K562 (cell line): ENCODE measurements around the gene ANO4.

Experiments used
- CEBPB ChIP-seq: fragments of 450-650 bp; IDR thresholded peaks from 2 replicates; pipeline ENCODE4 v1.6.1; 2016; ENCODE audit warnings: missing genetic modification characterization, missing compliant biosample characterization
- CHD2 ChIP-seq: IDR thresholded peaks from 2 replicates; pipeline ENCODE4 v1.6.1; 2011; ENCODE audit warnings: low read depth, low read length
- CTCF ChIP-seq, 3 experiments: IDR thresholded peaks in 2 of 3; conservative IDR thresholded peaks in 1 of 3; 2 replicates each; pipeline ENCODE4 v1.5.1; 2011 to 2012; ENCODE audit warnings: low read length in 3 of 3, mild to moderate bottlenecking in 3 of 3, control low read depth in 2 of 3, improper control_type of control experiment in 1 of 3, inconsistent platforms in 1 of 3, low read depth in 1 of 3, mixed read lengths in 1 of 3, moderate library complexity in 1 of 3; ENCODE audit not compliant: insufficient read depth in 2 of 3
- POLR2A ChIP-seq: fragments of 450-650 bp; conservative IDR thresholded peaks from 2 replicates; pipeline ENCODE4 v1.6.1; 2016
- POLR2AphosphoS5 ChIP-seq: IDR thresholded peaks from 2 replicates; pipeline ENCODE4 v1.6.1; 2011; ENCODE audit warnings: mild to moderate bottlenecking, low read depth, low read length, moderate library complexity; ENCODE audit not compliant: control insufficient read depth, insufficient read depth
- SPI1 ChIP-seq: IDR thresholded peaks from 2 replicates; pipeline ENCODE4 v1.6.1; 2011; ENCODE audit warnings: low read depth, low read length, control low read depth, borderline replicate concordance
- TAF7 ChIP-seq: fragments of 450-650 bp; IDR thresholded peaks from 2 replicates; pipeline ENCODE4 v1.6.1; 2016; ENCODE audit warnings: missing genetic modification characterization, missing compliant biosample characterization
- ZBTB33 ChIP-seq: sonication (generic); formaldehyde crosslinking; IDR thresholded peaks from 2 replicates; pipeline ENCODE4 v1.8.1; 2023; ENCODE audit warnings: mild to moderate bottlenecking, missing genetic modification reagents
- ZBTB34 ChIP-seq: fragments of 250-450 bp; sonication (Bioruptor Pico); IDR thresholded peaks from 2 replicates; pipeline ENCODE4 v1.8.0; 2021; ENCODE audit warnings: mild to moderate bottlenecking, moderate library complexity
- TF ChIP-seq, protein P1 (sequence below): sonication (generic); formaldehyde crosslinking; IDR thresholded peaks from 2 replicates; pipeline ENCODE4 v1.8.1; 2023; ENCODE audit warnings: mild to moderate bottlenecking, missing genetic modification reagents

GRCh38 chr12:100794441-100795173 is at the start of gene ANO4:
- TF ChIP-seq, protein P1, sequence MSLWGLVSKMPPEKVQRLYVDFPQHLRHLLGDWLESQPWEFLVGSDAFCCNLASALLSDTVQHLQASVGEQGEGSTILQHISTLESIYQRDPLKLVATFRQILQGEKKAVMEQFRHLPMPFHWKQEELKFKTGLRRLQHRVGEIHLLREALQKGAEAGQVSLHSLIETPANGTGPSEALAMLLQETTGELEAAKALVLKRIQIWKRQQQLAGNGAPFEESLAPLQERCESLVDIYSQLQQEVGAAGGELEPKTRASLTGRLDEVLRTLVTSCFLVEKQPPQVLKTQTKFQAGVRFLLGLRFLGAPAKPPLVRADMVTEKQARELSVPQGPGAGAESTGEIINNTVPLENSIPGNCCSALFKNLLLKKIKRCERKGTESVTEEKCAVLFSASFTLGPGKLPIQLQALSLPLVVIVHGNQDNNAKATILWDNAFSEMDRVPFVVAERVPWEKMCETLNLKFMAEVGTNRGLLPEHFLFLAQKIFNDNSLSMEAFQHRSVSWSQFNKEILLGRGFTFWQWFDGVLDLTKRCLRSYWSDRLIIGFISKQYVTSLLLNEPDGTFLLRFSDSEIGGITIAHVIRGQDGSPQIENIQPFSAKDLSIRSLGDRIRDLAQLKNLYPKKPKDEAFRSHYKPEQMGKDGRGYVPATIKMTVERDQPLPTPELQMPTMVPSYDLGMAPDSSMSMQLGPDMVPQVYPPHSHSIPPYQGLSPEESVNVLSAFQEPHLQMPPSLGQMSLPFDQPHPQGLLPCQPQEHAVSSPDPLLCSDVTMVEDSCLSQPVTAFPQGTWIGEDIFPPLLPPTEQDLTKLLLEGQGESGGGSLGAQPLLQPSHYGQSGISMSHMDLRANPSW (CRISPR knock-in tag), result no peak
- TF ChIP-seq POLR2AphosphoS5, result no peak
- TF ChIP-seq CEBPB (tag), result no peak
- TF ChIP-seq POLR2A, result no peak
- TF ChIP-seq SPI1, result no peak
- TF ChIP-seq ZBTB33, result no peak
- no peak for TF ChIP-seq CTCF (IDR thresholded peaks at IDR 0.05 in 2 of 3, conservative IDR thresholded peaks at IDR 0.05 in 1 of 3; ENCODE audit: insufficient read depth in 2 of 3, low read depth in 1 of 3, low read length in 3 of 3)
- TF ChIP-seq TAF7 (tag), result no peak
- TF ChIP-seq CHD2, result no peak
- TF ChIP-seq ZBTB34 (CRISPR knock-in tag), result no peak
